NCI-H2171 (cell line): Measurements from ENCODE around the gene DDR2.

Experiments used
- DNase-seq: peaks from one replicate; lab custom pipeline; 2025; lab: John Stamatoyannopoulos, UW

DDR2 gene

GRCh38 chr1:162629651-162630050 lies 2.6 kb upstream of the DDR2 start:
- DNase-seq, result no peak

- no peak for DNase-seq
Measured at GRCh38 chr1:162631546-162632191, 595 bp upstream of the DDR2 start.

GRCh38 chr1:162632698-162633080 lies 425 bp downstream of the DDR2 start:
- DNase-seq, result no peak

- DNase-seq, result no peak
Measured at GRCh38 chr1:162633081-162633762, 958 bp downstream of the DDR2 start.

GRCh38 chr1:162635418-162635817 lies 3.2 kb downstream of the DDR2 start:
- no peak for DNase-seq

GRCh38 chr1:162639718-162640117 lies 7.5 kb downstream of the DDR2 start:
- no peak for DNase-seq

- no peak for DNase-seq
Measured at GRCh38 chr1:162641114-162641513, 8.8 kb downstream of the DDR2 start.

GRCh38 chr1:162644986-162645314 lies 12.7 kb downstream of the DDR2 start:
- DNase-seq, result no peak

GRCh38 chr1:162645666-162646065 lies 13.4 kb downstream of the DDR2 start:
- no peak for DNase-seq

- DNase-seq, result no peak
Measured at GRCh38 chr1:162649583-162649982, 17.3 kb downstream of the DDR2 start.

- DNase-seq, result no peak
Measured at GRCh38 chr1:162654915-162655620, 22.8 kb downstream of the DDR2 start.

- no peak for DNase-seq
Measured at GRCh38 chr1:162656266-162656665, 24.0 kb downstream of the DDR2 start.

GRCh38 chr1:162660574-162660973 lies 28.3 kb downstream of the DDR2 start:
- DNase-seq, result no peak

- DNase-seq, result no peak
Measured at GRCh38 chr1:162661336-162661735, 29.1 kb downstream of the DDR2 start.

GRCh38 chr1:162662013-162662412 lies 29.7 kb downstream of the DDR2 start:
- DNase-seq, result no peak

- DNase-seq, result no peak
Measured at GRCh38 chr1:162663086-162663485, 30.8 kb downstream of the DDR2 start.

- no peak for DNase-seq
Measured at GRCh38 chr1:162663589-162664106, 31.4 kb downstream of the DDR2 start.

GRCh38 chr1:162666006-162666645 lies 33.9 kb downstream of the DDR2 start:
- DNase-seq, result no peak

GRCh38 chr1:162667381-162668080 lies 35.3 kb downstream of the DDR2 start:
- DNase-seq, result no peak

GRCh38 chr1:162670928-162671663 lies 38.8 kb downstream of the DDR2 start:
- no peak for DNase-seq

GRCh38 chr1:162671664-162672410 lies 39.6 kb downstream of the DDR2 start:
- no peak for DNase-seq
